IMR-90 (cell line): ENCODE measurements around the gene C10orf90. TPM values are rescaled to one million over a fixed set of nuclear protein-coding genes. Genes with fewer than 3 reads are reported as not detected.

Experiments
- ATAC-seq: fragments of 200-7000 bp; cut with Tn5 transposase; 2 replicates; pipeline ENCODE4 v1.9.1; 2020; ENCODE audit warnings: low read depth, mild to moderate bottlenecking, moderate library complexity
- BruUV-seq: library from RNA; stranded (reverse); fragments of 400-500 nt; replicated peaks from 2 replicates; lab custom pipeline; 2021; lab: Mats Ljungman, UMichigan
- CTCF ChIA-PET: fragments of 300-600 bp; formaldehyde crosslinking; extraction: SDS; loops from one replicate; lab custom pipeline; 2021; ENCODE audit warnings: antibody characterized with exemption; lab: Yijun Ruan, JAX
- POLR2A ChIA-PET: fragments of 300-600 bp; sonication (Branson Sonifier 250); formaldehyde crosslinking; loops from one replicate; lab custom pipeline; 2022; ENCODE audit warnings: antibody characterized with exemption; ENCODE audit not compliant: unreplicated experiment; lab: Charles Lee
- DNase-seq: peaks from one replicate; pipeline ENCODE4 v3.0.0; 2013
- H2AFZ ChIP-seq: replicated peaks from 2 replicates; pipeline ENCODE3; 2013; ENCODE audit warnings: low read length, mild to moderate bottlenecking; ENCODE audit not compliant: poor library complexity
- H2AK5ac ChIP-seq: 2 replicates; pipeline ENCODE4 v1.6.1; 2013; ENCODE audit warnings: low read depth, low read length, inconsistent platforms
- H2AK9ac ChIP-seq: replicated peaks from 2 replicates; pipeline ENCODE3; 2013; ENCODE audit warnings: mild to moderate bottlenecking, low read depth, low read length, moderate library complexity; ENCODE audit not compliant: poor library complexity
- H2BK120ac ChIP-seq: 2 replicates; pipeline ENCODE4 v1.6.1; 2013; ENCODE audit warnings: low read depth, low read length, inconsistent platforms
- H2BK15ac ChIP-seq: 3 replicates; pipeline ENCODE4 v1.6.1; 2013; ENCODE audit warnings: low read depth, low read length, inconsistent platforms
- H2BK20ac ChIP-seq: 2 replicates; pipeline ENCODE4 v1.6.1; 2013; ENCODE audit warnings: low read depth, mild to moderate bottlenecking, inconsistent platforms, low read length, moderate library complexity
- H2BK5ac ChIP-seq: 2 replicates; pipeline ENCODE4 v1.6.1; 2013; ENCODE audit warnings: mild to moderate bottlenecking, low read depth, low read length, inconsistent platforms; ENCODE audit not compliant: poor library complexity, severe bottlenecking
- H3K14ac ChIP-seq: replicated peaks from 2 replicates; pipeline ENCODE4 v1.6.1; 2013; ENCODE audit warnings: low read depth, low read length, inconsistent platforms
- H3K18ac ChIP-seq: 2 replicates; pipeline ENCODE4 v1.6.1; 2013; ENCODE audit warnings: low read depth, low read length, control low read depth
- H3K23ac ChIP-seq: 2 replicates; pipeline ENCODE4 v1.6.1; 2013; ENCODE audit warnings: low read depth, low read length, inconsistent platforms
- H3K27ac ChIP-seq: 2 replicates; pipeline ENCODE4 v1.5.1; 2013; ENCODE audit warnings: mild to moderate bottlenecking, control low read depth, low read length; ENCODE audit not compliant: insufficient read depth
- H3K27me3 ChIP-seq: 2 replicates; pipeline ENCODE4 v1.6.1; 2013; ENCODE audit warnings: low read length; ENCODE audit not compliant: control insufficient read depth, insufficient read depth
- H3K36me3 ChIP-seq: 2 replicates; pipeline ENCODE4 v1.6.1; 2013; ENCODE audit warnings: low read length, mixed read lengths; ENCODE audit not compliant: control insufficient read depth, insufficient read depth
- H3K4ac ChIP-seq: 2 replicates; pipeline ENCODE4 v1.6.1; 2013; ENCODE audit warnings: low read depth, low read length, inconsistent platforms
- H3K4me1 ChIP-seq: 2 replicates; pipeline ENCODE4 v1.6.1; 2013; ENCODE audit warnings: low read length, mixed read lengths; ENCODE audit not compliant: control insufficient read depth, insufficient read depth
- H3K4me2 ChIP-seq: 2 replicates; pipeline ENCODE4 v1.6.1; 2013; ENCODE audit warnings: low read depth, mild to moderate bottlenecking, control low read depth, low read length, moderate library complexity
- H3K4me3 ChIP-seq: 2 replicates; pipeline ENCODE4 v1.5.1; 2013; ENCODE audit warnings: low read depth, mild to moderate bottlenecking, control low read depth, low read length, moderate library complexity; ENCODE audit not compliant: insufficient read depth
- H3K56ac ChIP-seq: 2 replicates; pipeline ENCODE4 v1.6.1; 2013; ENCODE audit warnings: low read length, inconsistent platforms; ENCODE audit not compliant: insufficient read depth; ENCODE audit errors: extremely low read depth
- H3K79me1 ChIP-seq, 2 experiments: 2 replicates each; pipeline ENCODE4 v1.6.1; 2013; ENCODE audit warnings: low read length in 2 of 2, inconsistent platforms in 1 of 2, low read depth in 1 of 2
- H3K9ac ChIP-seq: 2 replicates; pipeline ENCODE4 v1.6.1; 2013; ENCODE audit warnings: low read depth, low read length, control low read depth
- H3K9me1 ChIP-seq: 2 replicates; pipeline ENCODE4 v1.6.1; 2013; ENCODE audit warnings: low read length, inconsistent platforms; ENCODE audit not compliant: insufficient read depth
- H3K9me3 ChIP-seq: 2 replicates; pipeline ENCODE4 v1.6.1; 2013; ENCODE audit warnings: low read length; ENCODE audit not compliant: control insufficient read depth, insufficient read depth
- H4K20me1 ChIP-seq: 2 replicates; pipeline ENCODE4 v1.6.1; 2013; ENCODE audit warnings: low read length, inconsistent platforms; ENCODE audit not compliant: insufficient read depth
- H4K5ac ChIP-seq: 2 replicates; pipeline ENCODE4 v1.6.1; 2013; ENCODE audit warnings: mild to moderate bottlenecking, low read depth, low read length, control low read depth
- H4K8ac ChIP-seq, 2 experiments: 2 replicates each; pipeline ENCODE4 v1.6.1; 2013; ENCODE audit warnings: low read depth in 2 of 2, low read length in 2 of 2, control low read depth in 1 of 2, inconsistent platforms in 1 of 2
- H4K91ac ChIP-seq: 2 replicates; pipeline ENCODE4 v1.6.1; 2013; ENCODE audit warnings: low read depth, low read length, inconsistent platforms; ENCODE audit not compliant: insufficient read depth
- BHLHE40 ChIP-seq: fragments of 150-350 bp; IDR thresholded peaks from 2 replicates; pipeline ENCODE4 v1.6.1; 2016; ENCODE audit warnings: mild to moderate bottlenecking, low read depth, low read length
- CEBPB ChIP-seq: IDR thresholded peaks from 2 replicates; pipeline ENCODE4 v1.6.1; 2012; ENCODE audit warnings: low read depth, low read length, improper control_type of control experiment
- CHD1 ChIP-seq: IDR thresholded peaks from 2 replicates; pipeline ENCODE4 v1.6.1; 2012; ENCODE audit warnings: low read depth, low read length, improper control_type of control experiment
- CTCF ChIP-seq: conservative IDR thresholded peaks from 2 replicates; pipeline ENCODE4 v1.5.1; 2012; ENCODE audit warnings: mild to moderate bottlenecking, low read depth, low read length, improper control_type of control experiment
- ELK1 ChIP-seq: fragments of 150-350 bp; IDR thresholded peaks from 2 replicates; pipeline ENCODE4 v1.6.1; 2016; ENCODE audit warnings: low read depth, mild to moderate bottlenecking, low read length, moderate library complexity, borderline replicate concordance
- FOS ChIP-seq: fragments of 150-350 bp; IDR thresholded peaks from 2 replicates; pipeline ENCODE4 v1.6.1; 2016; ENCODE audit warnings: low read depth, low read length
- MAFK ChIP-seq: IDR thresholded peaks from 2 replicates; pipeline ENCODE4 v1.6.1; 2012; ENCODE audit warnings: low read depth, low read length, improper control_type of control experiment
- MAZ ChIP-seq: IDR thresholded peaks from 2 replicates; pipeline ENCODE4 v1.6.1; 2012; ENCODE audit warnings: low read depth, mild to moderate bottlenecking, low read length, improper control_type of control experiment, moderate library complexity, borderline replicate concordance
- MXI1 ChIP-seq: IDR thresholded peaks from 2 replicates; pipeline ENCODE4 v1.6.1; 2012; ENCODE audit warnings: low read depth, mild to moderate bottlenecking, low read length, moderate library complexity, borderline replicate concordance
- NFE2L2 ChIP-seq: fragments of 150-350 bp; IDR thresholded peaks from 2 replicates; pipeline ENCODE4 v1.6.1; 2016; ENCODE audit warnings: low read depth, mild to moderate bottlenecking, low read length
- POLR2A ChIP-seq: IDR thresholded peaks from 2 replicates; pipeline ENCODE4 v1.6.1; 2012; ENCODE audit warnings: mild to moderate bottlenecking, low read depth, low read length
- RCOR1 ChIP-seq: IDR thresholded peaks from 2 replicates; pipeline ENCODE4 v1.6.1; 2012; ENCODE audit warnings: mild to moderate bottlenecking, low read length, improper control_type of control experiment; ENCODE audit not compliant: insufficient replicate concordance
- RFX5 ChIP-seq: IDR thresholded peaks from 2 replicates; pipeline ENCODE4 v1.8.0; 2012; ENCODE audit warnings: low read depth, mild to moderate bottlenecking, low read length, moderate library complexity
- SMC3 ChIP-seq: fragments of 150-350 bp; IDR thresholded peaks from 2 replicates; pipeline ENCODE4 v1.6.1; 2016; ENCODE audit warnings: low read depth, mild to moderate bottlenecking, antibody characterized with exemption, low read length, moderate library complexity
- USF2 ChIP-seq: fragments of 150-350 bp; IDR thresholded peaks from 2 replicates; pipeline ENCODE4 v1.6.1; 2017; ENCODE audit warnings: mild to moderate bottlenecking, antibody characterized with exemption, low read length, low read depth
- WGBS, 2 experiments: methylation state at CpG; one replicate each; pipeline versions ENCODE4 v1.1.5 to v1.1.7; 2013; ENCODE audit warnings: missing lambda C conversion rate in 2 of 2; ENCODE audit not compliant: insufficient read length in 1 of 2; ENCODE audit errors: extremely low coverage in 2 of 2; 5-methylcytosine and 5-hydroxymethylcytosine counted together
- dilution Hi-C: fragments of 300-500 bp; cut with HindIII; formaldehyde crosslinking; loops from one replicate; pipeline ENCODE4 v1.14.3; 2018; ENCODE audit warnings: low sequenced_read_pairs; ENCODE audit not compliant: unreplicated experiment
- in situ Hi-C: fragments of 300-500 bp; cut with MboI; formaldehyde crosslinking; loops from 3 replicates; pipeline ENCODE4 v1.14.3; 2019; ENCODE audit warnings: low sequenced_read_pairs, inconsistent platforms, mixed read lengths
- intact Hi-C: fragments of 100-400 bp; cut with micrococcal nuclease; formaldehyde crosslinking; loops from 2 replicates; pipeline ENCODE4 v1.10.0; 2022
- polyA plus RNA-seq, 3 experiments: library from polyadenylated mRNA; depleted of rRNA; stranded (reverse); fragments of >200 nt; gene quantifications; 2 replicates each; pipeline ENCODE4 v1.2.3, GENCODE V29; 2012; ENCODE audit warnings: low replicate concordance in 1 of 3
- total RNA-seq: library from RNA; depleted of rRNA; stranded (reverse); fragments of >200 nt; gene quantifications from 2 replicates; pipeline ENCODE4 v1.2.3, GENCODE V29; 2012

Gene C10orf90
- total and polyA plus RNA-seq, 2 of the 4 experiments (the other 2 are of a cell fraction), result 0.05 to 0.18 TPM

GRCh38 chr10:126558881-126559280, 111.6 kb downstream of the C10orf90 start:
- Histone ChIP-seq H3K4me3 (no peak overlapping the region), H4K20me1 (no peaks in the 10 kb centered on the region), H3K56ac (no peak overlapping the region), H3K23ac (no peak overlapping the region), H3K18ac (no peak overlapping the region), H2AK5ac (no peak overlapping the region), H3K9me1 (no peaks in the 10 kb centered on the region), H4K8ac (no peak overlapping the region), H3K9ac (no peak overlapping the region), H3K4me2 (no peak overlapping the region), H4K91ac (no peak overlapping the region), H3K36me3 (no peaks in the 10 kb centered on the region), H2BK120ac (no peak overlapping the region), H2BK15ac (no peak overlapping the region), H2AK9ac (no peak overlapping the region), H3K4ac (no peak overlapping the region), H3K9me3 (no peaks in the 10 kb centered on the region), H2BK20ac (no peak overlapping the region), H3K27me3 (peaks cover 1% of the 10 kb centered on the region; the same call in 1 of the 2 replicates), H3K4me1 (no peaks in the 10 kb centered on the region), H4K5ac (no peak overlapping the region), H3K14ac (no peak overlapping the region), H3K27ac (no peak overlapping the region), H2AFZ (no peak overlapping the region), H3K79me1 (no peaks in the 10 kb centered on the region), H2BK5ac (no peak overlapping the region)
- DNase-seq (no peak), ATAC-seq (no peak)
- dilution Hi-C loops, result no loop called here
- WGBS, 2 experiments, result no CpG with 5 or more reads among the region's 1 CpG
- TF ChIP-seq CEBPB (no peak), USF2 (no peak), MAZ (no peak), BHLHE40 (no peak), POLR2A (no peak), FOS (no peak), RFX5 (no peak), RCOR1 (no peak), NFE2L2 (no peak), CHD1 (no peak), CTCF (no peak), MXI1 (no peak), ELK1 (no peak), MAFK (no peak), SMC3 (no peak)
- intact Hi-C loops, result no loop called here
- ChIA-PET POLR2A (no interaction called here), CTCF (no interaction called here)
- in situ Hi-C loops, result no loop called here
- BruUV-seq, result no TSS peak
